Esophagus squamous epithelium (tissue), 4 donors: Measurements from ENCODE around the gene TSPAN4.

Source experiments
- CTCF ChIP-seq, 6 experiments: fragments of 450-650 bp in 4 of 6; fragments of 200-600 bp in 2 of 6; sonication (generic) in 2 of 6; IDR thresholded peaks; one replicate each; pipeline ENCODE4 v1.5.1; 2016 to 2019; ENCODE audit warnings: antibody characterized with exemption in 6 of 6, mild to moderate bottlenecking in 4 of 6, moderate library complexity in 4 of 6
- POLR2A ChIP-seq, 4 donors: fragments of 450-650 bp; IDR thresholded peaks; one replicate each; pipeline ENCODE4 v1.6.1; 2017; ENCODE audit warnings: antibody characterized with exemption in 4 of 4, mild to moderate bottlenecking in 4 of 4, moderate library complexity in 3 of 4

- TF ChIP-seq CTCF (IDR thresholded peaks at IDR 0.05) (no peak), POLR2A (IDR thresholded peaks at IDR 0.05) (no peak)
These were observed 677 bp upstream of the TSPAN4 start for GRCh38 chr11:841981-842369.
